Activated CD4-positive, alpha-beta T cell treated with anti-CD3 and anti-CD28 coated beads, Interleukin-2, amount 50 U/mL, for 48 hours (primary cell): ENCODE results near the gene ZSCAN31.
"Not testable (repeated sequence)": the region's sequence is repeated elsewhere in the genome, so short reads cannot be mapped to it uniquely, and the experiment has no call there.

Source experiments
- DNase-seq, 2 experiments: peaks; one replicate each; pipeline ENCODE4 v3.0.0-alpha.2; 2020

ZSCAN31 gene

GRCh38 chr6:28335564-28336283 is at the start of gene ZSCAN31:
Gene ZSCAN31 (minus strand): TSS chr6:28336148. CDS start chr6:28329683, 6,465 bp downstream.
- peak; percentile 70 to 79 for DNase-seq

- DNase-seq, result no peak
Measured at GRCh38 chr6:28384143-28384533, 48.2 kb upstream of the ZSCAN31 start.

- peak; percentile 15 to 18 for DNase-seq
Measured at GRCh38 chr6:28383235-28384142, 47.5 kb upstream of the ZSCAN31 start.

- DNase-seq, result no peak
Measured at GRCh38 chr6:28380381-28380780, 44.4 kb upstream of the ZSCAN31 start.

GRCh38 chr6:28378644-28379043 is 42.7 kb upstream of the ZSCAN31 start:
- no peak for DNase-seq

GRCh38 chr6:28377879-28378278 is 41.9 kb upstream of the ZSCAN31 start:
- DNase-seq, result no peak

GRCh38 chr6:28373925-28374324 is 38.0 kb upstream of the ZSCAN31 start:
- no peak for DNase-seq

- no peak for DNase-seq
Measured at GRCh38 chr6:28371706-28372451, 35.9 kb upstream of the ZSCAN31 start.

GRCh38 chr6:28371280-28371679 is 35.3 kb upstream of the ZSCAN31 start:
- DNase-seq, result no peak

- DNase-seq, result no peak
Measured at GRCh38 chr6:28370440-28370839, 34.5 kb upstream of the ZSCAN31 start.

- no peak for DNase-seq
Measured at GRCh38 chr6:28369463-28369862, 33.5 kb upstream of the ZSCAN31 start.

- no peak for DNase-seq
Measured at GRCh38 chr6:28368522-28368921, 32.6 kb upstream of the ZSCAN31 start.

GRCh38 chr6:28365590-28365989 is 29.6 kb upstream of the ZSCAN31 start:
- not testable (repeated sequence) for DNase-seq

GRCh38 chr6:28360961-28361360 is 25.0 kb upstream of the ZSCAN31 start:
- no peak for DNase-seq

GRCh38 chr6:28359562-28359961 is 23.6 kb upstream of the ZSCAN31 start:
- DNase-seq, result not testable (repeated sequence)

GRCh38 chr6:28357036-28357435 is 21.1 kb upstream of the ZSCAN31 start:
- DNase-seq, result no peak

GRCh38 chr6:28356666-28357020 is 20.7 kb upstream of the ZSCAN31 start:
- DNase-seq, result no peak

- peak; percentile 54 to 61 for DNase-seq
Measured at GRCh38 chr6:28355743-28356665, 20.1 kb upstream of the ZSCAN31 start.

- DNase-seq, result no peak
Measured at GRCh38 chr6:28354688-28355554, 19.0 kb upstream of the ZSCAN31 start.

GRCh38 chr6:28353981-28354676 is 18.2 kb upstream of the ZSCAN31 start:
- no peak for DNase-seq

GRCh38 chr6:28353356-28353755 is 17.4 kb upstream of the ZSCAN31 start:
- no peak for DNase-seq
